Inflammatory macrophage treated with lipopolysaccharide for 4 hours (primary cell): ENCODE data around the gene CHST9.

ENCODE experiments used
- DNase-seq: peaks from one replicate; pipeline ENCODE4 v3.0.0-alpha.2; 2020

CHST9 gene

DNA sequence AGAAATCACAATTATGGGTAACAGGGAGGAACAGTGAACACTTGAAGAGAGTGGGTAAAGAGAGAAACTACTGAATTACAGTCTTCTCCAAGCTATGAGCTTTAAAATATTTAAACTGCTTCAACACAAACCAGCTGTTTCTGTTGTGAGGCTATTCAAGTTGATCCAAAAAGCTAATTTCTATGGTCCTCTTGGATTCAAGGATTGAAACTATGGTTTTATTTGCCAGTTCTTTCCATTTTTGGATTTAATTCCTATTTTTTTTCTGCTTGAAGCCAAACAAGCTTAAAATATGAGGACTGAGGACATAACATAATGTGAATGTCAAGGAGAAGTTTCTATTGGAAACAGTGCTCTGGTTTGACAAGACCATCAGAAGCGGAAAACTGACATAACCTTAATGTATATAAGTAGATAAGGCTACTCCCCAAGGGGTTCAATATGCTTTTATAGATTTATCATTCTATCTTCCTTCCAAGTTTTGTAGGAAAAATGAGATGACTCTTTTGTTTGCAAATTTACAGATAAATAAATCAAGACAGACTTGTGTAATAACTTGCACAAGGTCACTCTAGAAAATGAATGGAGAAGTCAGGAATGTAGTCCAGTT, 258.9 kb downstream of the CHST9 start:
- no peak for DNase-seq

DNA sequence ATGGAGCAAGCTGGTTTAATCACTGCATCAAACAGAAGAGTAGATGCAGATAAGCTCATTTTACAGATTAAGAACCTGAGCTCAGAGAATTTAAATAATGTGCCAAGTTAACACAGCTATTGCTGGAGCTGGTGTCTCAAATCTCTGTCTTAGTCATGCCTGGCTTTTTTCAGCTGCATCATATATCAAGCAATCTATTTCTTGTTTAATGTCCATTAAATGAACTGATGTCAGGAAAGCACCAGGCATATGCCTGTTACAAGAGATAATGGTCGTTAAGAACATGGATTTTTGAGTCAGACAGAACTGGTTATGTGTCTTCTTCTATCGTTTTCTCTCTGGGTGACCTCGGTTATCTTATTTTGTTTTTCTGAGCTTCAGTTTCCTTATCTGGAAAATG, 259.8 kb downstream of the CHST9 start:
- no peak for DNase-seq

- no peak for DNase-seq
Measured at GRCh38 chr18:26922313-26922712, 262.8 kb downstream of the CHST9 start.

DNA sequence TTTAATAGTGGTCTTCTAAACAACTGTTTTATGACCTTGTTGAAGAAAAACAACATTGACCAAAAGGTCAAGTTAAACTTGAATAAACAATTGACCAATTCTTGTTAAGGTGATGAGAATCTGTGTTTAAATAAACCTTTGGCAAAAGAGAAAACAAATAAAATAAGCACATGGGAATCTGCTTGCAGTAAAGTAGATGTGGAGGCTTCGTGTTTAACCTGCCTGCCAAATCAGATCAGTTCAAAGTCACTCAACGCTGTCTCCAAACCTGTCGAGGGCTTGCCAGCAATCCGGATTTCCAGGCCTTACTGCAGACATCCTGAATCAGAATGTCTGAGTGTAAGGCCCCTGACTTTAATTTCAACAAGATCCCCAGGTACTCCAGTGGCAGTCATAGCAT, 264.5 kb downstream of the CHST9 start:
- DNase-seq: no peak

DNA sequence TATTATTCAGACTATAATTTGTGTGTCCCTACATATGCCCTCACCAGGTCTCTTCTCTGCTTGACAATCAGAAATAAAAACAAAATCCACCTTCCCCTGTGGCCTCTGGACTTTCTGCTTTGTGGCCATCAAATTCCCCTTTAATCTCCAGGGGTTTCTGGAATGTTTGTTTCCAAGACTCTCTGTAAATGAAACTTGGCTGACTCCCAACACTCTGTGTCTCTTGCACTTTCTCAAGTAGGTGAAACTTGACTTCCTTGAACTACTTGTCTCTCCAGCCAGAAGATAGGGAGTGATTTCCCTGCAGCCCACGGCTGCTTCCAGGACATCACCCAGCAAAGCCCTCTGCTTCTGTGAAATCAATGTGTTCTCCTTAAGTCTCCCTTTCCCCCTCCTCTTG, 265.5 kb downstream of the CHST9 start:
- no peak for DNase-seq

DNA sequence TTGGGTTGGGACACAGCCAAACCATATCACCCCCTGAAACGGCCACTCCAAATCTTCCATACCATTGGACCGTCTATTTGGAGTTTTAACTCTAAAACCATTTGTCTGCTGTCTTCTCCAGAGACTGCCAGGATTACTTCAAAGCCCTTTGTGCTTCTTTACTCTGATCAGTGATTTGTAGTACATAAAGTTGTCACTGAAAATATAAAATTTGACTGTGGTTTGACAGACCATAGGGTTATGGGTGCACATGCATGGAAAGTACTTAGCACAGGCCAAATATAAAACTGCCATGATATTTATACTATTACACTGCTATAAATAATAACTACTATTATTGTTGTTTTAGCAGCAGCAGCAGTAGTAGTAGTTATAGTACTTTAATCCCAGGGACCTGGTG, 265.9 kb downstream of the CHST9 start:
- DNase-seq: no peak

DNA sequence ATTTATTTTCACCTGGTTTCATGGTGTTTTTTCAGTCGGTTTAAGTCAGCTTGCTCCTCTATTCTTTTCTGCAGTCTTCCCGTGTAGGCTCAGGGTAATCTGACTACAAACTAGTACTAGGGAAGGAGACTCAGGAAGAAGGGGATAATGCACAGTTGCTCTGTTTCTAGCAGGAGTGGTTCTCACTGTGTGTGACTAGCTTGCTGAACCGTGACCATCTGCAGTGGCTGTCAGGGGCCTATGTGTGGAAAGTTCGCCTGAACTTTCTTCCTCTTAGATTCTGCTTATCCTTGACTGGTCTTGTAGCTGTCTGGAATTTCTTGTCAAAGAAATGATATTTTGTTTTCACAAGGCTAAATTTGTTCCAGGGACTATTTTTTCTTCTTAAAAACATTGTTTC, 273.3 kb downstream of the CHST9 start:
- DNase-seq: no peak

- no peak for DNase-seq
Measured at GRCh38 chr18:26909599-26910290, 275.4 kb downstream of the CHST9 start.

GRCh38 chr18:26908906-26909305, 276.2 kb downstream of the CHST9 start:
- no peak for DNase-seq

DNA sequence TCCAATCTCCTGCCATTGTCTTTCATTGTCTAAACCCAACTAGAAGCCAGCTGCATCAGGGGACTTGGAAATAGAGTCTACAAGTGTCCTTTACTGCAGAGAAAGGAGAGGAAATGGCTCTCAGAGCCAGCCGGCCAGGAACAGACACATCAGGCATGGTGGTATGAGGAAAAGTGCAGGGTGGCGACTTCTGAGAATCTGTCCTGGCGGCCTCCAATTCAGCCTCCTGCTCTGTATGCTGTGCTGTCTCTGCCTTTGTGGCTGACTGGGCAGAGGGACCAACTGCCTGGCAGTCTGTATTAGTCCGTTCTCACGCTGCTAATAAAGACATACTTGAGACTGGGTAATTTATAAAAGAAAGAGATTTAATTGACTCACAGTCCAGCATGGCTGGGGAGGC, 282.8 kb downstream of the CHST9 start:
- no peak for DNase-seq

DNA sequence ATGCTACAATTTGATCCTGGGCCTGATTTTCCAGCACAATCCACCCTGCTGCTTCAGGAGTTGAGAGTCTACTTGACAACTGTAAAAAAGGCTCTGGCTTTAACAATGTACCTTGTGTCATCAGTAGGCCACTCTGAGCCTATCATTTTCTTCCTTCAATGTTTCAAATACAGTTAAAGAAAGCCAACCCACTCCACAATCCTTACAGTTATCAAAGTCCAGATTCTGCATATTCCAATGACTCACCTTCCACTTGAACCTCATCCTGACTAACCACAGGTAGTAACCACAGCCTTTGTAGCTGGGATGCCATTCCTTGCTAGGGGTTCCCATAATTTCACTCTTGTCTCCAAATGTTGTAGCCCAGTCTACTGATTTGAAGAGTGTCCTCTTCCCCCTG, 284.1 kb downstream of the CHST9 start:
- DNase-seq: no peak

GRCh38 chr18:26894426-26894825, 290.7 kb downstream of the CHST9 start:
- no peak for DNase-seq

- no peak for DNase-seq
Measured at GRCh38 chr18:26893996-26894395, 291.1 kb downstream of the CHST9 start.

DNA sequence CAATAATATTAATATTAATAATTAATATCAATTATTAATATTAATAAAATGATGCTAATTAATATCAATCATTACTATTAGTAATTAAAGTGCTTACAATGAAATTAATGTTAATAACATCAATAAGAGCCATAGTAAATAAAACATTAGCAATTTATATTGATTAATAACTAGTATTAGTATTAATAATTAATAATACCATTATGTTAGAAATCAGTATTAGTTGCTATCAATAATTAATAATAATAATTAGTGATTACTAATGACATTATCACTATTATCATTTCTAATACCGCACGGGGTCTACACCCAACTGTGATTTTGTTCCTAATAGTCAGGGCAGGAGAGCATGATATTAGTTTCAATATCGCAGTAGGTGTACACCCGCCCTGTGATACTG, 296.8 kb downstream of the CHST9 start:
- no peak for DNase-seq

DNA sequence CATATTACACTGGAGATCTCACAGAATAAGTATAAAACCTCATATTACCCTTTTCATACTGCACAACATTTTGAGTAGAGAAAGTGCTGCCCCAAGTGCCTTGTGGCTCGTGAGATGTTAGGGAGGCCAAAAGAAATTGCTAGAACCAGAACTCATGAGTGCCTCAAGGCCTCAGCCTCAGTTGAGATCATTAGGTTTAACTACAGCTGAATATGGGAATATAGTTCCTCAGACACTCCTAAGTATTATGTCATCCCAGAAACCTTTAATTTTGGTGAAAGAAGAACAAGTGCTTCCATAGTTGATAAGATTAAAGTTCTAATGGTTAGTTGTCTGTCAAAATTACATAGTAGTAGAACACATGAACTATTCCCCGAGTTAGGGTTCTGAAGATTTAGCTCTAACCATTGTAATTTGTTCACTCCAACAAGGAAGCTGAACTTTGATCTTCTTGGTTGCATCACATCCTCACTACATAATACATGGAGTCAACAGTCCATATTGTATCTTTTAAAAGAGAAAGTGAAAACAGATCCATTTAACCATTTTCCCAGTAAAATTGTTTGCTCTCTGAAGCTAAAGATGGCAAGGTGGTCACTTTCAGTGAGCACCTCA, 310.0 kb downstream of the CHST9 start:
- DNase-seq: peak; percentile 45

GRCh38 chr18:26874283-26874682, 310.8 kb downstream of the CHST9 start:
- DNase-seq: no peak

DNA sequence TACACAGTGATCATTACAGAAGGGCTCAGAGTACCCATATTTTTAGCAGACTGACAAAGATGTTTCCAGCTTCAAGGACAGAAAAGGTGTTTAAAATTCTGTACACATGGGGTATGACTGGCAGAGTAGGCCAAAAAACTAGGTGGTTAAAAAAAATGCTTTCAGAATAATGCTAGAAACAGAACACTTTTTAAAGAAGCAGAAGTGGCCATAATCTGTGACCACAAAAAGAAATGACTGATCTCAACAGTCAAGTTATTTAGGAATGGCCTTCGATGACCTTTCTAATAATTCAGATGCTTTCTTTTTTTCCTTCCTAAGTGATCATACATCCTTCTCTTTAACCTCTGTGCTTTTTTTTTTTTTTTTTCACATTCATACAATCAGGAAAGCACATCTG, 315.5 kb downstream of the CHST9 start:
- DNase-seq: no peak

DNA sequence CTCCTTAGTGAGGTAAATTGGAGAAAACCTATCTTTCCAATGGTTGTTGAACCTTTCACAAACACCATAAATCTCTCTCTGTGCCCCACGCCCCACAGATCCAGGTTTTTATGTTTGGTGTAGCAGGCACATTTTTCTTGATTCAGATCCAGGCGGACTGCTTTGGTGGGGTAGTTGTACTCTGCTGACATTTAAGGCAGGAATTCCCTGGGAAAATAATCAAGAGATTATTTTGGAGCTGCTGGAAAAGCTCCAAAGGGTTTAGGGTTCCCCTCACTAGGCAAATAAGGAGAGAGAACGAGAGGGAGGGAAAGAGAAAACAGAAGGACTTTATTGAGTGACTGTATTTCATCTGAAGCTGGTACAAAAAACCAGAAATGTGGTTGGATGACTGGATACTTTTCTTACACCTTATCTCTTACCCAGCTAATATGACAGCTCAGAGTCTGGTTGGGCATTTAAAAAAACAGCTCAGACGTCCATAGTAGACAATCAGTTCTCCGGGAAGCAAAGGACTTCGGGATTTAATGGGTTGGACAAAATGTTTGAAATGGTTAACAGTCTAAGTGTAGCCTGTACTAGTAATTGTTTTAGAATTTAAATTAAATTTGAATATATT, 316.0 kb downstream of the CHST9 start:
- DNase-seq: no peak

GRCh38 chr18:26867471-26867870, 317.6 kb downstream of the CHST9 start:
- no peak for DNase-seq

- DNase-seq: no peak
Measured at GRCh38 chr18:26865557-26865956, 319.6 kb downstream of the CHST9 start, which contains the start of gene AQP4. TSS of gene AQP4 (minus strand) at chr18:26865707. CDS start at chr18:26865689, 18 bp downstream.

- no peak for DNase-seq
Measured at GRCh38 chr18:26864658-26865057, 320.4 kb downstream of the CHST9 start.

DNA sequence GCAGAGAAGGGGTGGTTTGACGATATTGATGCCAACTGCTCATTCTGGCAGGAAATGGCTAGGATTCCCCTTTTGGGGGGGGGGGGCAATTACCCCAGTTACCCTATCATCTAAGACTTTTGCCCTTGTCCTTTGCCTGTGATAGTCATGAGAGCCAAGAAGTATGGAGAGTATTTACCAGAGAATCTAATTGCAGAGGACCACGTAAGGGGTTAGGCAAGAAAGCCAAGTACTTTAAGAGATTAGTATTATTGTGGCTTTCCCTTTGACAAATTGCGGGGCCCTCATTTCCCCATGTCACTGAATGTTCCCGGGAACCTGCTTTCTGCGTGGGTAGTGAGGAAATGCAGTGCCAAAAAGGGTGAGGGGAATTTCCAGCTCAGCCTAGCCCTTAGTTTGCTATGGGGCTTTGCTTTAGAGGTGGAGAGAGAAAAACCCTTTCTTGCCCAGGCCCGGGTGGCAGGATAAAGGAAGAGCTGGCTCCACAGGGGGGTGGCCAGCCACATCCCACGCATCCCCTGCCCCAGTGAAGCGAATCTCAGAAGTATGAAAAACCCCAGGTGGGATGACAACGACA, 321.1 kb downstream of the CHST9 start:
- no peak for DNase-seq

DNA sequence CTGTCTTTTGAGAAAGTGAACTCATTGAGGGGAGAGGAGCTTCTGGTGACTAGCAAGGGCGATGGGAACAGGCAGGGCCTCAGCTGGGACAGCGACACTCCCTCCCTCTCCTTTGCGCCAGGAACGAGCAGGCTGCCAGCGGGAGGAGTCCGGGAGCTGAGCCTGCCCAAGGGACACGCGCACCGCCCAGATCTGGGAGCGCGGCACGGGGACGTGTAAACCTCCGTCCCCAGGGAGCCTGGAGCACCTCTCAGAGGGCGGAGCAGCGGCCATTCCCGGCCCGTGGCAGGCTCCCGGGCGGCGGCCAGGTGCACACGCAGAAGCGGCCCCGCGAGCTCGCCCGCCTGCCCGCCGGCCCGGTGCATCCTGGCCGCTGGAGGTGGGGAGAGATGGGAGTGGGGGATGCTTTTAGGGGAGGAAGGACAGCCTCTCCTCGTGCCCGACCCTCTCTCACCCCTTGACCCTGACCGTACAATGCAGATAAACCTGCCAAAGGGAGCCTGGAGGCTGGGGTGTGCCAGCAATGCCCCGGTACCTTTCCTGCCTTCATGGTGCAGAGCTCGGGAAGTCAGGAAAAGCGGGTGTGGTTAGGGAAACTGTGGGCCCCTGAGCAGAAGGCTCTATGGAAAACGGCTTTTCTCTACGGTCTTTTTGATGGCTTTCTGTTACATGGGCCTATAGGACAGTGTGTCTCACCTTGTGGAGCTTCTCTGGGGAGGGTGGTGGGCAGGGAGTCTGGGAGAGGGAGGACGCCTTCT, 321.8 kb downstream of the CHST9 start:
- DNase-seq: no peak
